GM18520 (cell line): ENCODE data around the gene PARP6.
A peak's percentile ranks its signal among the peaks of the same experiment; 100 is the strongest.

ENCODE experiments used
- ATAC-seq: cut with Tn5 transposase; IDR thresholded peaks from one replicate; pipeline ENCODE4 v1.9.1; 2021; ENCODE audit not compliant: unreplicated experiment

Gene PARP6

DNA sequence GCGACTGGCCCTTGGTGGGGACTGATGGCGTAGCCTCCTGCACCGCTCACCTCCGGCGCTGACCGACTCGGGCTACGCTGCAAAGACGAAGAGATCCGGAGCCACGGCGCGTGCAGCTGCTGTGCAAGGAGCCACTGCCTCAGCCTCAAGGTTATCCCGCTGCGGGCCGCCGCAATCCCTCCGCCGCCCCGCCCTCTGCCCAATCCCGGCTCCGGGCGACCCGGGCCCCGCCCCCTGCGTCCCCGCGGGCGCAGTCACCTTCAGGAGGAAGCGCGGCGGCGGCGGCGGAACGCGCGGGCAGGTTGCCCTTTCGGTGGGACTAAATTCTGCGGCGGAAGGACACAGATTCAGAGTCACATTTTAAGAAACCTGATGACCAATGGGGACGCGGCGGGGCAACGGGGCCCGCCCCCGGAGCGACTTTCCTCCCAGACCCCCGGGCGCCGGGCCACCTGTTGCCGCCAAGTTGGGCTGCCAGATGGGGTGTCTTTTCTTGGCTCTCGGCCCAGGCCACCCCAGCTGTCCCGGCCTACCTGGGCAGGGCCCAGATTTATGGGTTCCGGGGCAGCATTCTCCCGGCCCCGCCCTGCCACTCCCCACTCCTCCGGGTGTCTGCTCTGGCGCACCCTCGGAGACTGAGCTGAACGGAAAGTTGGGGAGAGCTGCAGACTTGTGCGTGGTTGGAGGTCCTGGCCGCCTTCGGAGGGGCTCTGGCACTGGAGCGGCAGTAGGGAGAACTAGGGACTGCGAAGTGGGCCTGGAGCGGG, 41.1 kb downstream of the PARP6 start, which contains the start of gene PKM:
Gene PKM, minus strand, starts transcription at position 125 of the 767 bp plus-strand sequence. CDS start 12,093 bp downstream, outside the sequence.
- ATAC-seq: peak; percentile 31

DNA sequence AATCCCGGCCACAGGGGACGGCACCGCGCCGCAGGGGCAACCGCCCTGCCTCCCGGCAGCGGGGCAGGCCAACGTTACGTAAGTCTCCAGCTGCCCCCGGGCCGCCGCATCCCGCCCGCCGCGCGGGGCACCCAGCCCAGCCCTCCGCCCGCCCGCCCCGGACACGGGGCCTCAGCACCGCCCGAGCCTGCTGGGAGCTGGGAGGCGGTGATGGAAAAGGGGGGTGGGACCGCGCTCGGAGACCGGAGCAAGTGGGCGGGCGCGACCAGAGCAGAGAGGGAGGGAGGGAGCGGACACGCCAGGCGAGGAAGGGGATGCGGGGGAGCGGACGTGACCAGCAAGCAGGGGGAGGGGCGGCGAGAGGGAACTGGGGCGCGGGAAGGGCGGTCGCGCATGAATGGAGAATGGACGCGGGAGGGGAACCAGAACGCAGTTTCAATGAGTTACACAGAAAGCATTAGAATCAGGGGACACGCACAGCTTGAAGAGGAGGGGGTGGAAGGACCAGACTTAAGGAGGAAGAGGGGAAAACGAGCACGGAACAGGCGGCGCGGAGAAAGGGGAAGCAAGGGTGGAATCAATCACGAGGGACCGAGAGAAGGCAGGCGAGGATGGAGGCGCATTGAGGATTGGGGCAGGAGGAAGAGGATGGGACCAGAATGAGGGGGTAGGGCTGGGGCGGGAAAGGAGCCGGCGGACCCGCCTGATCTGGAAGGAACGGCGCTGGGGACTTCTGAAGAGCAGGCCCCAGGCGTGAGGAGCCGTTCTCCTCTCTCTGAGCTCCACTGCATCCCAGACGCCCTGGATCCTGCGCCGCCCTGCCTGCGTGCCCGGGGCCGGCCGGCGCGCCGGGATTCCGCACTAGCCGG, 41.9 kb downstream of the PARP6 start:
- ATAC-seq: no peak

DNA sequence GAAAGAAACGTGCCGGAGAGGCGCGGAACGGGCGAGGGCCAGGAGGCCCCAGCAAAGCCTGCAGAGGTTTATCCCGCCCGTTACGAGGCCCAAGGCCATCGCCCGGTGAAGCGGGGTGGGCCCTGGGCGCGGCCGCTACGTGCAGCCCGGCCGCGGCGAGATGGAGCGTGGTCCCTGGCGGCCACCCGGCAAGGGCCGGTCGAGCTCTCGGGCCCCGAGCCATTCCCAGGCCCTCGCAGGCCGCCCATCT, 42.5 kb downstream of the PARP6 start:
- no peak for ATAC-seq

DNA sequence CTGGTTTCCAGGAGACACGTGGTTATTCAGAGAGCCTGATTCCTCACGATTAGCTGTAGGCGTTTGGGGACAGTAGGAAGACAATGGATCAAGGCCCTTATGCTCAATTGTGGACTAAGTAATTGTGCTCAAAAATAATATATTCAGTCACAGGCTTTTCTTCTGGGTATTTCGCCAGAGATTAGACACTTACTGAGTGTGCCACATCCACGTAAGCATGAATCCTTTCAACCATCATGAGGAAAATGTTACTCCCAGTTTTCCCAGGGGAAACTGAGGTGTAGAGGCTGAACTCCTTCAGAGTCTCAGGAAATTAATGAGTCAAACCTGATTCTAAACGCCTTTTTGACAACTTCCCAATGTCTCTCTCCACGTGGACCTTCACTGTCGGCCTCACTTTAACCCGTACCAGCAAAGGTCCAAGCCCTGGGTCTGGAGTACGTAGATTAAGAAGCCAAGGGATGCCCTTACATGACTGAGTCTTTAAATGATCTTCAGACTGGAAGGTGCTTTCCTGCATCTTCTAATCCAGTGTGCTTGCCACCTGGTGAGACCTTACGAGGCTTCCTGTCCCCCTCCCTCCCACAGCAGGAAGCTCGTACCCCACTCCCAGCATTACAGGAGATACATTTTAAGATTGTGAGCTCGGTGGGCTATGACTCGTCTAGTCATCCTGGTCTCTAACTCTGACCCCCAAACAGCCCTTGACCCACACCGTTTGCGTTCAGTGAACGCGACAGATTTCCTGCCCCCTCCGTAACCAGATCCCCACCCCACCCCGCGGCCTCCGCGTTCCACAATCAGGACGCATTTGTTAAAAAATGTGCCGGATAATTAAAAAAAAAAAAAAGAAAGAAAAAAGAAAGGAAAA, 43.0 kb downstream of the PARP6 start:
- no peak for ATAC-seq

DNA sequence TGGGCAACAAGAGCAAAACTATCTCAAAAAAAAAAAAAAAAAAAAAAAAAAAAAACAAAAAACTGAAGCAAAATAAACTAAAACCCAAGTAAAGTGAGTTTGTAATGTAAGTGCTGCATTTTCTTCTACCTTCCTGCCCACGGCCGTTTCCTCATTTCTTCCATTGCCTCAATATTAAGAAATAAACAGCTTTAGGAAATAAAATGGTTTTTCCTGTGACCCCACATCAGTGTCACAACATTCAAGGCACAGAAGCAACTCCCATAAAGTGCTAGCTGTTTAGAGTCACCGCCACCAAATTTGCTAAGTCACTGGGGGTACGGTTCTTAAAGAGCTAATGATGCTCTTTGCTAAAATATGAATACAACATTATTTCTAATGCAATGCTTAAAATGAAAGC, 44.6 kb downstream of the PARP6 start:
- ATAC-seq: no peak

DNA sequence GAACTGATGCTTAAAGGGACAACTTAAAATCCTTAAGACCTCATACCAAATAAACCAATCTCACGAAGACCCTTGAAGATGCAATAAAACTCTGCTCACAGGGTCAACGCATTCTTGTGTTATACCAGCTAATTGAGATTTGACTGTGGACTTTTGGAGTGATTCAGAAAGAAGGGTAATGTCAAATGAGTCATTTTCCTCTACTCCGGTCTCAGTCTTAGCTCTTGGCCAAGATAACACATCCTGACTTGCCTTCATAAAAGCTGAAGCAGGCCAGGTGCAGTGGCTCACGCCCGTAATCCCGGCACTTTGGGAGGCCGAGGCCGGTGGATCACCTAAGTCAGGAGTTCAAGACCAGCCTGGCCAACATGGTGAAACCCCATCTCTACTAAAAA, 45.2 kb downstream of the PARP6 start:
- ATAC-seq: no peak

DNA sequence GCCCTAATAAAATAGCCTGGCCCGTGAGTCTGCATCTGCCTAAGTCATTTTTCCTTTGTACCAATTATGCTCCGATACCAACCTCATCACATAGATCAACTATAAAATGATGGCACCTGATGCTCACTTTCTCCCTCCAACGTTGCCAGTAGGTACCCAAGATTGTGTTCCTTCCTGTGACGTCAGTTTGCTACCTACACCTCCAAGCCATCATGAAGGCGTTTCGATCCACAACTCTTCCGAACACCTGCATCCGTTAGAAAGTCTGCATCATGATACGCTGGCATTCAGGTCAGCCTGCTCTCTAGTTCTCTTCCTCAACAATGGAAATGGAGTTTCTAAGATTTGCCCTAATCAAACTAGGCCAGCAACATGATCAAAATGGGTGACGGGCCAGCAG, 49.1 kb downstream of the PARP6 start:
- ATAC-seq: no peak

DNA sequence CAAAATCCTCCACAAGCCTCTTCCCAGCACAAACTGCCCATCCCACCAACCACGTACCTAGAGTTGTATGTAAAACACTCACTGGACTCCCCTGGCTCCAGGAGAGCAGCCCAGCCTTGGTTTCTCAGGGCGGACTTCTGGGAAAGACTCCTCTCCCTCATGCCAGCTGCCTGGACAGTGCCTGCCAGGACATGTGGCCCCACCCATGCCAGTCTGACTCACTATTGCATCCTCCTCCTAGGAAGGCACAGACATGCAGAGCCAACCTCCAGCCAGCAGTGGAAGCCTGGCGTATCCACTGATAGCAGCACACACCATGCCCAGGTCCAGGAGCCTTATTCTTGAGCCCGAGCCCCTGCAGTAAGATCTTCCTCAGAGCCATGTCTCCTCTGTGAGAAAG, 50.0 kb downstream of the PARP6 start:
- ATAC-seq: no peak

DNA sequence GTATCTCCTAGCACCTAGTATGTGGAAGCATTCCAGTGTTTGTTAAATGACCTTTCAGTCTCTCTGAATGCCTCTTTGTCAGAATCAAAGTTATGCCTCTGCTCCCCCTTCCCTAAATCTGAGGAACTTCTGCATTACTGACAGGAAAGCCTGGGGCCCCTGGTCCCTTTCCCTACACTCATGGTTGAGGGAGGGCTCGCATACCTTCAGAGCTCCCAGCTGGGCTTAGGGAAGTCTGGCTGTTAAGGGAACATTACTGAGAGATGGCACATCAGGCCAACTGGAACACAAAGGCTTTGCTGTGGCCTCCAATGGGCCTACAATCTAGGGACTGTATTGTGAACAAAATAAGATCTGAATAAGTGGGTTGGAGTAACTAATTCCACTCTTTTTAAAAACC, 51.7 kb downstream of the PARP6 start:
- no peak for ATAC-seq

DNA sequence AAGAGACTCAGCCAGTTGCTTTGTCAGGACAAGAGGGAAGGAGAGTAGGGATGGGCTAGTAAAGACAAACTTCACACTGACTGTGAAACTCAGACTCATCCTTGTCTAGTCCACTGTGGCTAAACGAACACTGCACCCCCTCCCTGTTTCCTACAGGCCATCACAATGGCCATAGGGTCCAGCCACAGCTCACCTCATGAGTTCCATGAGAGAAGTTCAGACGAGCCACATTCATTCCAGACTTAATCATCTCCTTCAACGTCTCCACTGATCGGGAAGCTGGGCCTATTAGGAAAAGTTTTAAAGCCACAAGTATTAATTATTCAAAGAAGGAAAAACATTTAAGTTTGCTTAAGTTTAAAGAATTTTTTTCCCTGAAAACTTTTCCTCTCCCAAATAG, 55.1 kb downstream of the PARP6 start:
- ATAC-seq: no peak

DNA sequence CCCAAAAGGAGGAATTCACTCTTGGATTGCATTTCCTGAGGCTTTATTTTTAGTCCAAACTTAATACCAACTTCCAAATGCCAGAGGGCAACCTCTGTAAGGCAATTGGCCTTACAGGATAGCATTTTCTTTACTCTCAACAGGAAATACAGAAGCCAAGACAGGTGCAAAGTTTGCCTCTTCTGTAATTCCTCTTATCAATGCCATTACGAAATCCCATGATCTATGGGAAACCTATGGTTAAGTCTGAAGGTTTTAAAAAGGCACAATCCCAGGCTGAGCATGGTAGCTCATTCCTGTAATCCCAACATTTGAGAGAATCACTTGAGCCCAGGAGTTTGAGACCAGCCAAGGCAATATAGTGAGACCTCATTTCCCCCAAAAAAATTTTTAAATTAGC, 56.3 kb downstream of the PARP6 start:
- ATAC-seq: no peak

DNA sequence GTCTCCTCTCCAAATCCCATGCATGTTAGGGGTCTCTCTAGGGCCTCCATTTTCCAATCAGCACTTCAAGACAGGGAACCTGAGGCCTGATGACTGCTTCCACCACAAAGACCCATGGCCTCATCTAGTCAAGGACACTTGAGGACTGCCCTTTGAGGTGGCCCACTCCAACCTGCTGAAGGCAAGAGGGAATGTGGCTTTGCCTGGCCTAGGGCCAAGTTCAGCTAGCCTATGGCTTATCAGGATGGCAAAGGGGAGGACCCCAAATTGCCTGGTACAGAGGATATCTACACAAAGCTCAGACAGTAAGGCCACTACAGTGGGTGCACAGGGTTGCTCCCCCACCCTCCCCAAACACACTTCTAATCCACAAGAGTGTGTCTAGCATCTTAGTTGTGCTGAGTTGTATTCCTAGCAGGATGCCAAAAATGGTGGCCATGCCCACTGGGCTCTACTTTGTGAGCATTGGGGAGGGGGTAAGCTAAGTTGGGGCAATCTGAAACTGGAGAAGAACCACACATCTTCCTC, 64.7 kb downstream of the PARP6 start:
- ATAC-seq: no peak

DNA sequence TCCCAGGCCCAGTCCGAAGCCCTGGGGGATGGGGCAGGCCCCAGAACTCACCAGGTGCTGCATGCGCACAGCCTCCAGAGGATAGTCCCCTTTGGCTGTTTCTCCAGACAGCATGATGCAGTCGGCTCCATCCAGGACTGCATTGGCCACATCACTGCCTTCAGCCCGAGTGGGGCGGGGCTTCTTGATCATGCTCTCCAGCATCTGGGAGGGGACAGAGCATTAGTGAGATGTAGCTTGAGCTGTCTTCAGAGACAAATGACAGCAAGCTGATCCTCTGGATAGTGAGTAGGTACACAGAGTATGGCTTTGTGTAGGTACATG, 65.7 kb downstream of the PARP6 start:
- ATAC-seq: no peak

DNA sequence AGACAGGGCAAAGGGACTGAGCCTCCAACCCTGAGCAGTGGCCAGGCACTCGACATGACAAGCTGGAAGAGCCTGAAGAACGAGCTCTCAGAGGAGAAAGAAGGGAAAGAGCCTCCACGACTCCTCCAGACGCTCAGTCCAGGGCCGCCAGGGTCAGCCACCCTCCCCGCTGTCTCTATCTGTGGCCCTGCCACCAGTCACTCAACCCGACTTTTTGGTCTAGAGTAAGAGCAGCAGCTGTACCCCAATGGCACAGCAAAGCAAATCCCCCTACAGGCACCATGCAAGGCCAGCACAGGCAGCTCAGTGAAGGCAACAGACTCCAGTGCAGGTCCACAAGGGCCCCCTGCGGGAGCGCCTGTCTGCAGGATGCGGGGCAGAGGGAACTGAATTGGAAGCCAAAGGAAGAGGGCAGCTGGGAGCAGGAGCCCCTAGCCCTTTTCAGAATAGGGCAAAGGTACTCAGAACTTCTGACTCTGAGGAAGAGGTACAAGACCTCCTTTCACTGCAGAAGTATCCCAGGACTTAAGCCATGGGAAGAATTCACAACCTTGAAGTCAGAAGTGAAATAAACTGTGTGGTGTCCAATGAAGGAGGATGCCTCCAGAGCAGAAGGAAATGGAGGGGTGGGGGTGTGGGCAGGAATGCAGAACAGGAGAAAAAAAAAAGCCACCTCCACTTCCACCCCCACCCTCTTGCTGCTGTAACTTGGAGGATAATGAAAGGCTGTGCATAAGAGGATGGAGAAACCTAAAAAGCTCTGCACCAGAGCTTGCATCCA, 66.3 kb downstream of the PARP6 start:
- ATAC-seq: no peak

DNA sequence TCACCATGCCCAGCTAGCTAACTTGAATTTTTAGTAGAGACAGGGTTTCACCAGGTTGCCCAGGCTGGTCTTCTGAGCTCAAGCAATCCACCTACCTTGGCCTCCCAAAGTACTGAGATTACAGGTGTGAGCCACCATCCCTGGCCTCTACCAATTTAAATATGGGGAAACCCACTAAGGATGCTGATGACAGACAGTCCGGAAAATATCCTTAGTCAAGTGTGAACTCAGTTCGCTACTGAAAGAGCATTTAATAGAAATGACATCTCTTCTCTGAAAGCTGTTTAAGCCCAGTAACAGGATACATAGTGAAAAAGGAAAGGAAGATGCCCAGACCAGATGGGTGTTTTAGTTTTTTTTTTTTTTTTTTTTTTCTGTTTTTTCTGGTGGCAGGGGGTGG, 67.1 kb downstream of the PARP6 start:
- no peak for ATAC-seq

DNA sequence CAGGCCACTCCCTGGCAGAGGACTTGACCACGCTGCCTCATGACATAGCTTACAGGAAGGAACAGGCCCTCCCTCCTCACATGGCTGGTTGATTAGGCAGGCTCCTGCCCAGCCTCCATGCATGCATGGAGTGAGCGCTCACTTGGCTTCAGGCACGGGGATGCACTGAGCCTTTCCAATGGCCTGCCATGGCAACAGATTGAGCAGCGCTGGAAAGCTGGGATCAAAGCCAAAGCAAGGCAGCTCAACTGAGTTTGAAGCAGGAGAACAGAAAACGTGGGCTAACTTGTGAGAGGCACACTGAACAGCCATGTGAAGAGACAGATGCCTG, 68.9 kb downstream of the PARP6 start:
- ATAC-seq: no peak

DNA sequence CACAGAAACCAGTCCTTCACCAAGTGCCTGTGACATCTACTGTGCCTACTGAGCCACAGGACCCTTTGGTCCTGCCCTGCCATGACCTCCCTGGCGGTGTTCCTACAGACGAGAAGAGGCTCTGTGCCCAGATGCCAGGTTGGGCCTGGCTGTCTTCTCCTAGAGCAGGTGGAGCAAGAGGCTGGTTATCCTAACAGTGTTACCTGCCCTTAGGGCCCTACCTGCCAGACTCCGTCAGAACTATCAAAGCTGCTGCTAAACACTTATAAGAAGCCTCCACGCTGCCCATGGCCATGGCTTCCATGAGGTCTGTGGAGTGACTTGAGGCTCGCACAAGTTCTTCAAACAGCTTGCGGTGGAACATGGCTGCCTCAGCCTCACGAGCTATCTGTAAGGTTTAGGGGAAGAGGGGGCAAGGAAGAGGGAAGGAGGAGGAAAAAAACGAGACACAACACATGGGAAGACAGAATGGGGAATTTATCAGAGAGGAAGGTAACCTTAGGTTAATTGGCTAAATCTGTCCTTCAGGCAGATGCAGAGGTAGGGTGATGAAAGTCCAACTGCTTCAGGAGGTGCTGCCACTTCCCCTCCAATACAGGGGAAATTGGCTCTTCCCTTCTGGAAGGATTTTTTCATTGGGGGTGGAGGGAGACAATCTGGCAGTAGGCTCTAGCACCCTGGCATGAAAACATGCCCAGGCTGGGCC, 69.4 kb downstream of the PARP6 start:
- no peak for ATAC-seq

DNA sequence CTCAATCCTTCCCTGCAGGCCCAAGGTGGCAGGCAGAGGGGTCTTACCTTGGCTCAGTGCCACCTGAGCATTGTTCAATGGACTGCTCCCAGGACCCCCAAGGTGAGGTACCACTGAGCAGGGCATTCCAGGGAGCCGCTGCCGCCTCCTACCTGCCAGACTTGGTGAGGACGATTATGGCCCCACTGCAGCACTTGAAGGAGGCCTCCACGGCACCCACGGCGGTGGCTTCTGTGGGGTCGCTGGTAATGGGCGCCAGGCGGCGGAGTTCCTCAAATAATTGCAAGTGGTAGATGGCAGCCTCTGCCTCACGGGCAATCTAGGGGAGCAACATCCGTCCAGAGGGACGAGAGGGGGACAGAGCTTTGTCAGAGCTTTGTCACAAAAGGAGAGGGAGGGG, 70.1 kb downstream of the PARP6 start:
- no peak for ATAC-seq

DNA sequence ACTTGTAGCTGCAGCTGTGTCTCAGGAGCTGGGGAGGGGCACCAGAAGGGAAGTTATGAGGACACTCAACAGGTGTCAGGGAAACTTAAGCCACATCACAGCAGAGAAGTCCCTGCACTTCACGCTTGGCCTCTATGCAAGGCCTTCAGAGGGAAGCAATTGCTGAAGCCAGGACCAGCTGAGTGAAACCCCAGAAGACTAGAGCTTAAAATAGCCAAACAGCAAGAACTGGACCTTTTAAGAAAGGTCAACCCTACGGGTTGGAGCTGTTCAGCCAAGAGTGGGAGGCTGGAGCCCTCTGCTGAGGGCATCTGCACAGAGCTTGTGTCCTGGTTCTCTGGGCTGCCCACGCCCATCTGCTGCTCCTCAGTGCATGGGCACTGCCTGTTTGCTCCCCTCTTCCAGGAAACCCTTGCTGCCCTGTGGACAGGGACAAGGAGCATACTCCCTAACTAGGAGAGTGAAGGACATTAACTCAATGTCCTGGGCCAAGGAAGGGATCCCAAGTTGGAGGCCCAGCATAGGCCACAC, 70.9 kb downstream of the PARP6 start:
- no peak for ATAC-seq
